ENCODE measurements around the gene NPPB. TPM values are rescaled to one million over a fixed set of nuclear protein-coding genes. Genes with fewer than 3 reads are reported as not detected.

Gene NPPB
- total RNA-seq, 2 experiments from 2014 or later: not detected

DNA sequence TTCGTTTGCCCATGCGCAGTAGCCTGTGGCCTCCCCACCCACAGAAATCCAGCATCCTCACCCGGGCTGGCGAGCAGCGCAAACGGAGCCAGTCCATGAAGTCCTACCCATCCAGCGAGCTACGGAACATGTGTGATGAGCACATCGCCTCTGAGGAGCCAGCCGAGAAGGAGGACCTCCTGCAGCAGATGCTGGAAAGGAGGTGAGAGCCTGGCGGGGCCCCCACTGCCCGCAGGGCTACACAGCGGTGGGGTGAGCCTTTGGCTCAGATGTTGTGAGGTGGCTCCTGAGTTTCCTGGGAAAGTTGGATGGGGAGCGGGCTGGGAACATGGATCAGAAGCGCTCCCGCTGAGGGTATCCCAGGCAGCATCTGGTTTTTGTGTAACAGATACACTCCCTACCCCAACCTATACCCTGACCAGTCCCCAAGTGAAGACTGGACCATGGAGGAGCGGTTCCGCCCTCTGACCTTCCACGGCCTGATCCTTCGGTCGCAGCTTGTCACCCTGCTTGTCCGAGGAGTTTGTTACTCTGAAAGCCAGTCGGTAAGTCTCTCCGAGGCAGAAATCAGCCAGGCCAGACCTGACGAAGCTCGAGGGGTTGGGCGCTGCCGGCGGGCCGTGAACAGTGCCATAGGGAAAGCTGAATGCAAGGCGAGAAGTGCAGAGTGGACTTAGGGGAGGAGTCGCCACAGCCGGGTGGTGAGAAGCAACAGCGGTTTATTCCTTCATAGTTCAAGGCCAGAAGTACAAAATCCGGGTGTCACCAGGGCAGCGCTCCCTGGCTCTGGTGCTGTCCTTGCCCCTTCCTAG, 21.6 kb downstream of the NPPB start:
- H3K27ac Mint-ChIP-seq: no peak overlapping the region
- DNase-seq: no peak
- no peak overlapping the region for H3K4me3 Mint-ChIP-seq
- no peaks in the 10 kb centered on the region for H3K27me3 Mint-ChIP-seq
- H3K4me1 Mint-ChIP-seq: peaks cover 2% of the 10 kb centered on the region
- peaks cover 8% of the 10 kb centered on the region for H3K36me3 Mint-ChIP-seq
- H3K9me3 Mint-ChIP-seq: no peaks in the 10 kb centered on the region

- no peaks in the 10 kb centered on the region for H3K9me3 Mint-ChIP-seq
- no peak for DNase-seq
- H3K27me3 Mint-ChIP-seq: no peaks in the 10 kb centered on the region
- no peak overlapping the region for H3K27ac Mint-ChIP-seq
- peaks cover 2% of the 10 kb centered on the region for H3K4me1 Mint-ChIP-seq
- H3K36me3 Mint-ChIP-seq: peaks cover 5% of the 10 kb centered on the region
- H3K4me3 Mint-ChIP-seq: no peak overlapping the region
These were observed 23.1 kb downstream of the NPPB start for GRCh38 chr1:11835441-11836225.

- no peak overlapping the region for H3K27ac Mint-ChIP-seq
- H3K4me3 Mint-ChIP-seq: no peak overlapping the region
- no peak for DNase-seq
- H3K36me3 Mint-ChIP-seq: peaks cover 8% of the 10 kb centered on the region
- peaks cover 2% of the 10 kb centered on the region for H3K4me1 Mint-ChIP-seq
- H3K27me3 Mint-ChIP-seq: no peaks in the 10 kb centered on the region
- no peaks in the 10 kb centered on the region for H3K9me3 Mint-ChIP-seq
These were observed 24.8 kb downstream of the NPPB start for GRCh38 chr1:11833900-11834299.

- Mint-ChIP-seq H3K4me3 (no peak overlapping the region), H3K4me1 (peaks cover 1% of the 10 kb centered on the region), H3K36me3 (peaks cover 6% of the 10 kb centered on the region), H3K9me3 (no peaks in the 10 kb centered on the region), H3K27ac (no peak overlapping the region), H3K27me3 (no peaks in the 10 kb centered on the region)
- DNase-seq: no peak
These were observed 25.2 kb downstream of the NPPB start for GRCh38 chr1:11833497-11833896.

DNA sequence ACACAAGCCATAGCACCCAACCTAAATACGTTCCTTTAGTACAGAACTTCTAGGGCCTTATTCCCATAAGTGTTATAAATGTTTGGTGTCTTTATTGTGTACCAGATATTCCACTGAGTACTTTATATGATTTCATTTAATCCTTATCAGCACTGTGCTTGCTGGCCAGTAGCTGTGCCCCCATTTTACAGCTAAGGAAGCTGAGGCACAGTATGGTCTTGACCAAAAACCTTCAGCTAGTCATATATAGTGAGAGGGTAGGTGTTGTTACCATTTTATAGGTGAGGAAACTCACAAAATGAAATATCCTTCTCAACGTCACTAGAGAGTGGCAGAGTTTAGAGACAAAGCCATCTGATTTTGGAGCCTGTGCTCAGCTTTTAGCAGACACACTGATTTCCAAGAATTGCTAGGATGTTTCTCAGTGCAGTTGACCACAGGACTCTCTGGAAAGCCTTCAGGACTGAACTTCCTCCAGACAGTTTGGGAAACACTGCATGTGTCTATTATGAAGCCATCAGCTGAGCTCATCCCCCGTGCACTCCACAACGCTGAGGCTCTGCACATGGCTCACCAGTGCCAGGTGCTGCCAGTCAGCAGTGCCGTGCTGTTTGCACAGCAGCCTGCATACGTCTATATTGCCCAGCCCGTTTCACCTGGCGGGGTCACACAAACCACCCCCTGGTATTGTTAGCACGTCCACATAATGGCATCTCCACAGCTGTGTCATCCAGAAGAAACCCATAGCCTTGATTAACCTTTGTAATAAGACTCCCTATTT, 26.6 kb downstream of the NPPB start:
- H3K27me3 Mint-ChIP-seq: no peaks in the 10 kb centered on the region

GRCh38 chr1:11828511-11828910, 30.2 kb downstream of the NPPB start:
- Mint-ChIP-seq H3K4me3 (no peak overlapping the region), H3K36me3 (peaks cover 5% of the 10 kb centered on the region), H3K27me3 (no peaks in the 10 kb centered on the region), H3K27ac (no peak overlapping the region), H3K9me3 (no peaks in the 10 kb centered on the region), H3K4me1 (no peaks in the 10 kb centered on the region)
- DNase-seq: no peak

More for the DNA sequence above, 26.6 kb downstream of the NPPB start:
- H3K27ac Mint-ChIP-seq: no peak overlapping the region
- H3K4me1 Mint-ChIP-seq: no peaks in the 10 kb centered on the region
- H3K9me3 Mint-ChIP-seq: no peaks in the 10 kb centered on the region
- no peak for DNase-seq
- H3K4me3 Mint-ChIP-seq: no peak overlapping the region
- peaks cover 5% of the 10 kb centered on the region for H3K36me3 Mint-ChIP-seq

DNA sequence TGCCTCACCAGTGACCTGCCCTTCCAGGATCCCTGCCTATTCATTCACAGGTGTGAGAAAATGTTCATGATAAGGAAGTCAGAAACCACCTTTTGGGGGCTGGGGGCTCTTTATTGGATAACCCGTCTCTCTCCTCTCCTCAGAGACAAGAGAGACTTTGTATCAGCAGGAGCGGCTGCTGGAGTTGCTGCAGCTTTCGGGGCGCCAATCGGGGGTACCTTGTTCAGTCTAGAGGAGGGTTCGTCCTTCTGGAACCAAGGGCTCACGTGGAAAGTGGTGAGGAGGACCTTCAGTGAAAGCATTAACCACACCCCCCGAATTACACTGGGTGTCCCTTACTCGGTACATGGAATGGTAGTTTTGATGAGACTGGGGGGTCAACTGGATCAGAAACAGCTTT, 31.8 kb downstream of the NPPB start:
- H3K27ac Mint-ChIP-seq: no peak overlapping the region
- H3K27me3 Mint-ChIP-seq: no peaks in the 10 kb centered on the region
- H3K4me1 Mint-ChIP-seq: no peaks in the 10 kb centered on the region
- DNase-seq: no peak
- H3K9me3 Mint-ChIP-seq: no peaks in the 10 kb centered on the region
- no peak overlapping the region for H3K4me3 Mint-ChIP-seq
- H3K36me3 Mint-ChIP-seq: peaks cover 3% of the 10 kb centered on the region

- no peaks in the 10 kb centered on the region for H3K27me3 Mint-ChIP-seq
- peaks cover 2% of the 10 kb centered on the region for H3K36me3 Mint-ChIP-seq
- H3K4me3 Mint-ChIP-seq: no peak overlapping the region
- no peak overlapping the region for H3K27ac Mint-ChIP-seq
- no peaks in the 10 kb centered on the region for H3K4me1 Mint-ChIP-seq
- no peak for DNase-seq
- no peaks in the 10 kb centered on the region for H3K9me3 Mint-ChIP-seq
These were observed 33.6 kb downstream of the NPPB start for GRCh38 chr1:11825131-11825530.

- H3K4me3 Mint-ChIP-seq: no peak overlapping the region
- no peaks in the 10 kb centered on the region for H3K27me3 Mint-ChIP-seq
- H3K9me3 Mint-ChIP-seq: no peaks in the 10 kb centered on the region
- no peak overlapping the region for H3K27ac Mint-ChIP-seq
- no peaks in the 10 kb centered on the region for H3K4me1 Mint-ChIP-seq
- DNase-seq: no peak
- peaks cover 4% of the 10 kb centered on the region for H3K36me3 Mint-ChIP-seq
These were observed 35.2 kb downstream of the NPPB start for GRCh38 chr1:11823366-11824137.

DNA sequence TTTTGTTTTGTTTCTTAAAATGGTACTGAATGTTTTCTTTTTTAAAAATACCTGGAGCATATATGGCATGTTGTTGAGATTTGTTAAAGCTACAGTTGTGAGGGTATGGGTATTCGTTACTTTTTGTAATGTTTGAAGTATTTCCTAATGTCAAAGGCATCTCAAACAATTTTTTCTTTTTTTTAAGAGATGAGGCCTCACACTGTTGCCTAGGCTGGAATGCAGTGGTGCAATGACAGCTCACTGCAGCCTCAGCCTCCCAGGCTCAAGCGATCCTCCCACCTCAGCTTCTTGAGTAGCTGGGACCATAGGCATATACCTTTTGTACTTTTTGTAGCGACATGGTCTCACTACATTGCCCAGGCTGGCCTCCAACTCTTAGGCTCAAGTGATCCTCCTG, 36.7 kb downstream of the NPPB start:
- Mint-ChIP-seq H3K4me3 (no peak overlapping the region), H3K4me1 (no peaks in the 10 kb centered on the region), H3K27me3 (no peaks in the 10 kb centered on the region), H3K36me3 (peaks cover 6% of the 10 kb centered on the region), H3K27ac (no peak overlapping the region), H3K9me3 (no peaks in the 10 kb centered on the region)
- DNase-seq: no peak

- Mint-ChIP-seq H3K4me3 (no peak overlapping the region), H3K4me1 (peaks cover 2% of the 10 kb centered on the region), H3K9me3 (no peaks in the 10 kb centered on the region), H3K36me3 (peaks cover 8% of the 10 kb centered on the region), H3K27me3 (no peaks in the 10 kb centered on the region), H3K27ac (no peak overlapping the region)
- DNase-seq: no peak
These were observed 41.6 kb downstream of the NPPB start for GRCh38 chr1:11817192-11817591.

DNA sequence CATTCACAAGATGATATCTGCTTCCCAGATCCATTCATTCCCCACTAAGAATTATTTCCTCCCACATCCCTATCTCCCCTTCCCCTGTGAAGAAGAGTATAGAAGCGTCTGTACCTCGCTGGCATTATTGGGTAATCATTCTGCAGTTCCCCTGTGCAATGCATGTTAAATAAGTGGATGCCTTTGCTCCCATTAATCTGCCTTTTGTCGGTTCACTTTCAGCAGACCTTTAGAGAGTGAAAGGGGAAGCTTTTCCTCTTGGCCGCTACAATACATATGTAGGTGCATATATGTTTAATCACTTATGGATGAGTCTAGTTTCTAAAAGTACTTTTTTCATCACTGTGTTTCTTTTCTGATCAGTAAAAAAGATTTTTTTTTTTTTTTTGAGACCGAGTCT, 45.7 kb downstream of the NPPB start:
- H3K4me1 Mint-ChIP-seq: peaks cover 11% of the 10 kb centered on the region
- no peaks in the 10 kb centered on the region for H3K9me3 Mint-ChIP-seq
- H3K27ac Mint-ChIP-seq: no peak overlapping the region
- H3K36me3 Mint-ChIP-seq: peaks cover 14% of the 10 kb centered on the region
- DNase-seq: no peak
- no peaks in the 10 kb centered on the region for H3K27me3 Mint-ChIP-seq
- H3K4me3 Mint-ChIP-seq: no peak overlapping the region
